Pancreas (tissue), 10 donors: ENCODE results near the gene MIX23. TPM values are rescaled to one million over a fixed set of nuclear protein-coding genes. Genes with fewer than 3 reads are reported as not detected.

Experiments
- ATAC-seq, 4 donors: fragments of 200-7000 bp; cut with Tn5 transposase; one replicate each; pipeline versions ENCODE4 v1.8.0 to v1.9.1; 2020; ENCODE audit warnings: mild to moderate bottlenecking in 4 of 4, moderate library complexity in 4 of 4
- DNase-seq, 6 donors: peaks; one replicate each; pipeline ENCODE4 v3.0.0-alpha.2; 2020
- FAIRE-seq: peaks from 2 replicates; lab custom pipeline; 2012; peaks lifted over from hg19 to GRCh38; lab: Jason Lieb, UNC
- H3K27ac ChIP-seq, 4 donors: fragments of 200-600 bp; sonication (generic); 1 replicate in 3 of 4; 2 replicates in 1 of 4; pipeline versions ENCODE4 v1.5.0 to v1.8.0; 2020
- H3K27me3 ChIP-seq, 4 donors: fragments of 200-600 bp; one replicate each; pipeline ENCODE4 v1.8.0; 2021
- H3K36me3 ChIP-seq, 3 donors: fragments of 200-600 bp; sonication (generic) in 1 of 3; one replicate each; pipeline versions ENCODE4 v1.5.0 to v1.8.0; 2020 to 2021
- H3K4me1 ChIP-seq, 3 donors: fragments of 200-600 bp; one replicate each; pipeline ENCODE4 v1.8.0; 2021
- H3K4me3 ChIP-seq, 4 donors: fragments of 200-600 bp; sonication (generic) in 2 of 4; one replicate each; pipeline versions ENCODE4 v1.5.0 to v1.8.0; 2020 to 2021
- H3K9me3 ChIP-seq, 4 donors: fragments of 200-600 bp; one replicate each; pipeline ENCODE4 v1.8.0; 2021
- CTCF ChIP-seq, 4 donors: fragments of 200-600 bp; sonication (generic) in 3 of 4; IDR thresholded peaks; one replicate each; pipeline versions ENCODE4 v1.5.0 to v1.8.0; 2021; ENCODE audit warnings: antibody characterized with exemption in 4 of 4
- WGBS, 2 donors: extraction: QIAGEN DNeasy Blood & Tissue Kit; methylation state at CpG; one replicate each; pipeline ENCODE4 v1.1.7; 2013; 5-methylcytosine and 5-hydroxymethylcytosine counted together
- intact Hi-C, 3 donors: fragments of 100-400 bp; cut with DNase I; formaldehyde crosslinking; loops; one replicate each; pipeline versions ENCODE4 v1.11.1 to v1.14.2; 2022
- polyA plus RNA-seq, 2 donors: library from polyadenylated mRNA; stranded (reverse); fragments of 200-250 nt; gene quantifications; one replicate each; pipeline ENCODE4 v1.2.3, GENCODE V29; 2013
- total RNA-seq, 6 donors: library from RNA; stranded (reverse); fragmentation: NEBNext Ultra II Directional in 4 of 6; extraction: Animal tissue kit (Norgen Biotek cat#: 25700) in 4 of 6; gene quantifications; one replicate each; pipeline versions ENCODE4 v1.2.1 to v1.2.4, GENCODE V29; 2021 to 2023
- donor health status: healthy with polysubstance abuse.
- donor health status: DM: no; HTN: no; CAD: no; lungs with moderate emphysema.
- donor health status: DM: no; HTN: no; CAD: no.
- donor health status: control.
- donor health status: control.
- donor health status: Bipolar disorder and iron deficiency.
- donor health status: DM: yes; HTN: yes; CAD: no.
- donor health status: DM: no; HTN: no; CAD: no.
- donor health status: DM: no; HTN: no; CAD: no.
- donor health status: DM: yes; HTN: yes; CAD: no.

Gene MIX23
- total and polyA plus RNA-seq, 8 donors: 9.3 to 28.6 (median 14.0) TPM

- no peak overlapping the region for H3K27ac ChIP-seq
- peaks cover 3 to 6% (median 5%) of the 10 kb centered on the region in 3 donors for H3K4me1 ChIP-seq
- H3K36me3 ChIP-seq: no peaks in the 10 kb centered on the region
- H3K9me3 ChIP-seq: no peaks in the 10 kb centered on the region
- no peak overlapping the region for H3K4me3 ChIP-seq
- FAIRE-seq: no peak
- WGBS, 2 donors: 67 to 76% methylated on average over 4 of the region's 4 CpGs
- intact Hi-C loops: no loop called here
- no peak for DNase-seq
- TF ChIP-seq CTCF (IDR thresholded peaks at IDR 0.05): no peak
- ATAC-seq: no peak
- H3K27me3 ChIP-seq: no peaks in the 10 kb centered on the region
Measured at GRCh38 chr3:122315619-122316018, 67.4 kb downstream of the MIX23 start.

GRCh38 chr3:122314228-122314876 is 68.7 kb downstream of the MIX23 start:
- ATAC-seq: peak in 1 of 4 donors; percentile 15
- no peak for TF ChIP-seq CTCF (IDR thresholded peaks at IDR 0.05)
- 77 to 89% methylated on average over 2 of the region's 2 CpGs for WGBS, 2 donors
- intact Hi-C loops: no loop called here
- DNase-seq: no peak
- no peak overlapping the region for H3K27ac ChIP-seq
- H3K27me3 ChIP-seq: no peaks in the 10 kb centered on the region
- peaks cover 3 to 13% (median 10%) of the 10 kb centered on the region in 3 donors for H3K4me1 ChIP-seq
- no peaks in the 10 kb centered on the region for H3K36me3 ChIP-seq
- H3K9me3 ChIP-seq: no peaks in the 10 kb centered on the region
- no peak for FAIRE-seq
- no peak overlapping the region for H3K4me3 ChIP-seq

- intact Hi-C loops: no loop called here
- no peak overlapping the region for H3K27ac ChIP-seq
- no peak for ATAC-seq
- H3K36me3 ChIP-seq: no peaks in the 10 kb centered on the region
- H3K4me3 ChIP-seq: no peak overlapping the region
- no peak for TF ChIP-seq CTCF (IDR thresholded peaks at IDR 0.05)
- DNase-seq: no peak
- WGBS, 2 donors: 80 to 88% methylated on average over 3 of the region's 3 CpGs
- H3K9me3 ChIP-seq: no peaks in the 10 kb centered on the region
- H3K4me1 ChIP-seq: peaks cover 3 to 13% (median 10%) of the 10 kb centered on the region in 3 donors
- FAIRE-seq: no peak
- H3K27me3 ChIP-seq: no peaks in the 10 kb centered on the region
Measured at GRCh38 chr3:122313281-122313680, 69.8 kb downstream of the MIX23 start.

GRCh38 chr3:122312826-122313225 is 70.2 kb downstream of the MIX23 start:
- Histone ChIP-seq H3K9me3 (no peaks in the 10 kb centered on the region), H3K4me1 (peaks cover 3 to 13% (median 10%) of the 10 kb centered on the region in 3 donors), H3K27ac (no peak overlapping the region), H3K36me3 (no peaks in the 10 kb centered on the region), H3K27me3 (no peaks in the 10 kb centered on the region), H3K4me3 (no peak overlapping the region)
- no peak for ATAC-seq
- intact Hi-C loops: no loop called here
- no peak for DNase-seq
- FAIRE-seq: no peak
- TF ChIP-seq CTCF (IDR thresholded peaks at IDR 0.05): no peak

- H3K9me3 ChIP-seq: no peaks in the 10 kb centered on the region
- ATAC-seq (peak; percentile 61 to 84 (median 77)), FAIRE-seq (peak; percentile 23), DNase-seq (no peak)
- no peaks in the 10 kb centered on the region for H3K36me3 ChIP-seq
- no peaks in the 10 kb centered on the region for H3K27me3 ChIP-seq
- WGBS, 2 donors: 5 to 10% methylated on average over 1 of the region's 1 CpG
- no peak overlapping the region for H3K4me3 ChIP-seq
- peak overlapping the region in 2 of 4 donors; percentile 38 to 59 for H3K27ac ChIP-seq
- intact Hi-C loops: no loop called here
- H3K4me1 ChIP-seq: peaks cover 5 to 25% (median 13%) of the 10 kb centered on the region in 3 donors
- TF ChIP-seq CTCF (IDR thresholded peaks at IDR 0.05): no peak
Measured at GRCh38 chr3:122310361-122310760, 72.7 kb downstream of the MIX23 start.
